Smooth muscle cell (in vitro differentiated cells): ENCODE data around the gene COL18A1. TPM values are rescaled to one million over a fixed set of nuclear protein-coding genes. Genes with fewer than 3 reads are reported as not detected.

Experiments
- DNase-seq: peaks from one replicate; lab custom pipeline; 2025; ENCODE audit not compliant: unreplicated experiment; lab: John Stamatoyannopoulos, UW
- H2AFZ ChIP-seq: fragments of 200-600 bp; sonication (generic); 2 replicates; pipeline ENCODE4 v1.6.0; 2016; ENCODE audit warnings: antibody characterized with exemption, low read depth, mild to moderate bottlenecking
- H3F3A ChIP-seq: fragments of 200-600 bp; sonication (generic); 2 replicates; pipeline ENCODE4 v1.6.0; 2017; ENCODE audit warnings: antibody characterized with exemption, low read depth
- H3K27ac ChIP-seq: fragments of 200-600 bp; sonication (generic); 2 replicates; pipeline ENCODE4 v1.5.1; 2016; ENCODE audit warnings: low read depth, mild to moderate bottlenecking
- H3K27me3 ChIP-seq: fragments of 200-600 bp; sonication (generic); 2 replicates; pipeline ENCODE4 v1.6.1; 2016; ENCODE audit warnings: low read depth, mild to moderate bottlenecking
- H3K36me3 ChIP-seq: fragments of 200-600 bp; sonication (generic); 2 replicates; pipeline ENCODE4 v1.5.1; 2016; ENCODE audit warnings: low read depth
- H3K4me1 ChIP-seq: fragments of 200-600 bp; sonication (generic); 2 replicates; pipeline ENCODE4 v1.5.1; 2016; ENCODE audit warnings: low read depth
- H3K4me2 ChIP-seq: fragments of 200-600 bp; sonication (generic); 2 replicates; pipeline ENCODE4 v1.6.0; 2016; ENCODE audit warnings: mild to moderate bottlenecking
- H3K4me3 ChIP-seq: fragments of 200-600 bp; sonication (generic); 2 replicates; pipeline ENCODE4 v1.5.1; 2016; ENCODE audit warnings: mild to moderate bottlenecking
- H3K79me2 ChIP-seq: fragments of 200-600 bp; sonication (generic); 2 replicates; pipeline ENCODE4 v1.6.0; 2016; ENCODE audit warnings: low read depth, mild to moderate bottlenecking
- H3K9ac ChIP-seq: fragments of 200-600 bp; sonication (generic); 2 replicates; pipeline ENCODE4 v1.6.0; 2016; ENCODE audit warnings: low read depth
- H3K9me3 ChIP-seq: fragments of 200-600 bp; sonication (generic); replicated peaks from 2 replicates; pipeline ENCODE4 v1.5.1; 2016; ENCODE audit warnings: low read depth
- H4K20me1 ChIP-seq: fragments of 200-600 bp; sonication (generic); 2 replicates; pipeline ENCODE4 v1.6.0; 2016; ENCODE audit warnings: low read depth
- WGBS: methylation state at CpG from one replicate; pipeline ENCODE4 v1.1.7; 2016; ENCODE audit warnings: low lambda C conversion rate; 5-methylcytosine and 5-hydroxymethylcytosine counted together
- polyA plus RNA-seq: library from polyadenylated mRNA; unstranded; fragments of >200 nt; fragmentation: Nextera tagmentation; extraction: Ambion mirVana; gene quantifications from 2 replicates; pipeline ENCODE4 v1.2.1, GENCODE V29; 2016
- total RNA-seq: library from RNA; depleted of rRNA; stranded (reverse); fragments of >200 nt; gene quantifications from 2 replicates; pipeline ENCODE4 v1.2.3, GENCODE V29; 2014
- TF ChIP-seq, protein P1 (sequence below): fragments of 200-600 bp; sonication (generic); IDR thresholded peaks from 2 replicates; pipeline ENCODE4 v1.5.1; 2017; ENCODE audit warnings: borderline replicate concordance, mild to moderate bottlenecking, antibody characterized with exemption; ENCODE audit not compliant: insufficient read depth, poor library complexity, severe bottlenecking

The COL18A1 gene
- total and polyA plus RNA-seq, 2 experiments from 2014 or later = 192 to 485 TPM

DNA sequence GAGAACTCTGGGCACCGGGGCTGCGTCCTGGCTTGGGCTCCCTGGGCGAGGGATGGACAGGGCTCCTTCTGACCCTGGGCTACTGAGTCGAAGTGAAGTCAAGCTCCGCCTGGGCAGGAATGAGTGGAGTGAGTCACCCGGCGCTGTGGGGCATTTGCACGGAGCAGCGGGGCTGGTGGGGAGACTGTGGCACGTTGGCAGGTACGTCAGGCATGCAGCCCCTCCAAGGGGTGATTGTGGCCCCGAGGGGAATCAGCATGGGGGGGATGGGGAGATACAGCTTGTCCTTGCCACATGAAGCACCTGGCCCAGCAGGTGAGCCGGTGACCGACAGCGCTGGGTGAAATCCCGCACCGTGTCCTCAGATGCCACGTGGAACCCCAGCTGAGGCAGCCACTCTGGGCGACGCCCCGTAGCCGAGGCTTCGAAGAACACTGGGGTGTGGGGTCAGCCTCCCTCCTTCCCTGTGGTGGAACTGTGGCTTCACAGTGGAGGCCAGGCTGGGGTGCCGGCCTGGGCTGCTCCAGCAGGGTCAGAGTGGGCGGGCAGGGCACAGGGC, 62.3 kb downstream of the COL18A1 start:
- Histone ChIP-seq H2AFZ (no peak overlapping the region), H3K4me3 (no peak overlapping the region), H3K79me2 (peaks cover 82% of the 10 kb centered on the region), H3K9me3 (no peaks in the 10 kb centered on the region), H3K27ac (no peak overlapping the region), H3K4me1 (peaks cover 12% of the 10 kb centered on the region), H3K36me3 (peaks cover 2% of the 10 kb centered on the region), H3F3A (peaks cover 18% of the 10 kb centered on the region), H3K27me3 (no peaks in the 10 kb centered on the region), H4K20me1 (peaks cover 99% of the 10 kb centered on the region), H3K4me2 (no peak overlapping the region), H3K9ac (no peak overlapping the region)
- 90% methylated on average over 22 of the region's 25 CpGs for WGBS
- TF ChIP-seq, protein P1, sequence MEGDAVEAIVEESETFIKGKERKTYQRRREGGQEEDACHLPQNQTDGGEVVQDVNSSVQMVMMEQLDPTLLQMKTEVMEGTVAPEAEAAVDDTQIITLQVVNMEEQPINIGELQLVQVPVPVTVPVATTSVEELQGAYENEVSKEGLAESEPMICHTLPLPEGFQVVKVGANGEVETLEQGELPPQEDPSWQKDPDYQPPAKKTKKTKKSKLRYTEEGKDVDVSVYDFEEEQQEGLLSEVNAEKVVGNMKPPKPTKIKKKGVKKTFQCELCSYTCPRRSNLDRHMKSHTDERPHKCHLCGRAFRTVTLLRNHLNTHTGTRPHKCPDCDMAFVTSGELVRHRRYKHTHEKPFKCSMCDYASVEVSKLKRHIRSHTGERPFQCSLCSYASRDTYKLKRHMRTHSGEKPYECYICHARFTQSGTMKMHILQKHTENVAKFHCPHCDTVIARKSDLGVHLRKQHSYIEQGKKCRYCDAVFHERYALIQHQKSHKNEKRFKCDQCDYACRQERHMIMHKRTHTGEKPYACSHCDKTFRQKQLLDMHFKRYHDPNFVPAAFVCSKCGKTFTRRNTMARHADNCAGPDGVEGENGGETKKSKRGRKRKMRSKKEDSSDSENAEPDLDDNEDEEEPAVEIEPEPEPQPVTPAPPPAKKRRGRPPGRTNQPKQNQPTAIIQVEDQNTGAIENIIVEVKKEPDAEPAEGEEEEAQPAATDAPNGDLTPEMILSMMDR = no peak
- DNase-seq = no peak

DNA sequence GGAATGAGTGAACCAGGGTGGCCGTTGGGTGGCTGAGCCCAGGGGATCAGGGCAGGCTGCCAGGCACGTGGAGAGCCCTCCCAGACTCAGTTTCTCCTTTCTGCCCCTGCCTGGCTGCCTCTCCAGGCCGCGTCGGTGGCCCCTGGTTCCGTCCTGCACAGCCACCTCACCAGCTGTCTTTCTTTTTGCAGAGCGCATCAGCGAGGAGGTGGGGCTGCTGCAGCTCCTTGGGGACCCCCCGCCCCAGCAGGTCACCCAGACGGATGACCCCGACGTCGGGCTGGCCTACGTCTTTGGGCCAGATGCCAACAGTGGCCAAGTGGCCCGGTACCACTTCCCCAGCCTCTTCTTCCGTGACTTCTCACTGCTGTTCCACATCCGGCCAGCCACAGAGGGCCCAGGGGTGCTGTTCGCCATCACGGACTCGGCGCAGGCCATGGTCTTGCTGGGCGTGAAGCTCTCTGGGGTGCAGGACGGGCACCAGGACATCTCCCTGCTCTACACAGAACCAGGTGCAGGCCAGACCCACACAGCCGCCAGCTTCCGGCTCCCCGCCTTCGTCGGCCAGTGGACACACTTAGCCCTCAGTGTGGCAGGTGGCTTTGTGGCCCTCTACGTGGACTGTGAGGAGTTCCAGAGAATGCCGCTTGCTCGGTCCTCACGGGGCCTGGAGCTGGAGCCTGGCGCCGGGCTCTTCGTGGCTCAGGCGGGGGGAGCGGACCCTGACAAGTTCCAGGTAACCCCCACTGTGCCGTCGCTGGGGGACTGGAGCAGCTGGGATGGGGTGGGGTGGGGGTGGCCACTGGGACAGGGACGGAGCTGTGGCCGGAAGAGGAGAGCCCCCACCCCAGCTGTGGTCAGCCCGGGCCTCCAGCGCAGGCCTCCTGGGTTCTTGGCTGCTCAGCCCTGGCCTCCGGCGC, 63.3 kb downstream of the COL18A1 start:
- H3K9ac ChIP-seq = no peak overlapping the region
- no peaks in the 10 kb centered on the region for H3K36me3 ChIP-seq
- peaks cover 81% of the 10 kb centered on the region for H3K79me2 ChIP-seq
- H3K9me3 ChIP-seq = no peaks in the 10 kb centered on the region
- DNase-seq = no peak
- H2AFZ ChIP-seq = no peak overlapping the region
- no peaks in the 10 kb centered on the region for H3K27me3 ChIP-seq
- no peak overlapping the region for H3K4me3 ChIP-seq
- no peak overlapping the region for H3K27ac ChIP-seq
- WGBS = 97% methylated on average over 38 of the region's 45 CpGs
- no peak overlapping the region for H3K4me2 ChIP-seq
- H4K20me1 ChIP-seq = peaks cover 100% of the 10 kb centered on the region
- H3K4me1 ChIP-seq = peaks cover 12% of the 10 kb centered on the region
- TF ChIP-seq, protein P1 = no peak
- H3F3A ChIP-seq = peaks cover 18% of the 10 kb centered on the region

DNA sequence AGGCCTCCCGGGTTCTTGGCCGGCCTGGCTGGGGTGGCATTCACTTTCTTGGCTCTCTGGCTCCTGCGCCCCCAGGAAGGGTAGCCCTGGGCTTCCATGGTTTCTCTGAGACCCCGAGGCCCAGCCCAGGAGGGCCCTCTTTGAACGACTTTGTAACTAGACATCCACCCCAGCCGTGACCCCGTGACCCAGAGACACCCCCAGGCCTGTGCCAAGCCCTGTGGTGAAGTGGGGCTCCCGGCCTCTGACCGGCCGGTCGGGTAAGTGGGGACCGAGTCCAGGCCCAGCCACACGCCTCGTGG, 64.0 kb downstream of the COL18A1 start:
- H4K20me1 ChIP-seq = peaks cover 100% of the 10 kb centered on the region
- DNase-seq = no peak
- 91% methylated on average over 12 of the region's 14 CpGs for WGBS

More for the DNA sequence above, 64.0 kb downstream of the COL18A1 start:
- Histone ChIP-seq H3K36me3 (no peaks in the 10 kb centered on the region), H3K4me2 (no peak overlapping the region), H3K9ac (no peak overlapping the region), H3K27me3 (no peaks in the 10 kb centered on the region), H3K4me3 (no peak overlapping the region), H2AFZ (no peak overlapping the region), H3K4me1 (peaks cover 12% of the 10 kb centered on the region), H3F3A (peaks cover 18% of the 10 kb centered on the region), H3K27ac (no peak overlapping the region), H3K9me3 (no peaks in the 10 kb centered on the region), H3K79me2 (peaks cover 81% of the 10 kb centered on the region)
- TF ChIP-seq, protein P1 = no peak
